Measurements from ENCODE around the gene PSG6.
"Not testable (repeated sequence)": the region's sequence is repeated elsewhere in the genome, so short reads cannot be mapped to it uniquely, and the experiment has no call there.

GRCh38 chr19:42900561-42900960, 17.1 kb downstream of the PSG6 start:
- not testable (repeated sequence) for TF ChIP-seq POLR2AphosphoS5 (IDR thresholded peaks at IDR 0.05; ENCODE audit: low read depth, low read length); TAF1 (IDR thresholded peaks at IDR 0.05; ENCODE audit: borderline replicate concordance, low read depth, low read length); POLR2A (IDR thresholded peaks at IDR 0.05; ENCODE audit: low read depth, low read length)
